Memory B cell (primary cell): ENCODE measurements around the gene TUBA8.
"Not testable (repeated sequence)": the region's sequence is repeated elsewhere in the genome, so short reads cannot be mapped to it uniquely, and the experiment has no call there.

ENCODE experiments used
- ATAC-seq: fragments of 150-1000 bp; cut with Tn5 transposase; 2 replicates; pipeline ENCODE4 v1.10.0; 2021; ENCODE audit warnings: low read depth, mild to moderate bottlenecking, moderate library complexity
- DNase-seq, 2 donors: peaks; one replicate each; pipeline ENCODE4 v3.0.0; 2022; ENCODE audit warnings: low spot score in 2 of 2
- H3K27ac Mint-ChIP-seq: one replicate; pipeline ENCODE4 v1.8.0; 2022; ENCODE audit warnings: mild to moderate bottlenecking, moderate library complexity, mixed read lengths
- H3K27me3 Mint-ChIP-seq: one replicate; pipeline ENCODE4 v1.8.0; 2022; ENCODE audit warnings: mixed read lengths
- H3K36me3 Mint-ChIP-seq: one replicate; pipeline ENCODE4 v1.8.0; 2022; ENCODE audit warnings: mild to moderate bottlenecking, mixed read lengths
- H3K4me1 Mint-ChIP-seq: one replicate; pipeline ENCODE4 v1.8.0; 2022; ENCODE audit warnings: mixed read lengths
- H3K4me3 Mint-ChIP-seq: one replicate; pipeline ENCODE4 v1.8.0; 2022; ENCODE audit warnings: mild to moderate bottlenecking, moderate library complexity, mixed read lengths
- H3K9me3 Mint-ChIP-seq: one replicate; pipeline ENCODE4 v1.8.0; 2022; ENCODE audit warnings: mixed read lengths

TUBA8 gene

DNA sequence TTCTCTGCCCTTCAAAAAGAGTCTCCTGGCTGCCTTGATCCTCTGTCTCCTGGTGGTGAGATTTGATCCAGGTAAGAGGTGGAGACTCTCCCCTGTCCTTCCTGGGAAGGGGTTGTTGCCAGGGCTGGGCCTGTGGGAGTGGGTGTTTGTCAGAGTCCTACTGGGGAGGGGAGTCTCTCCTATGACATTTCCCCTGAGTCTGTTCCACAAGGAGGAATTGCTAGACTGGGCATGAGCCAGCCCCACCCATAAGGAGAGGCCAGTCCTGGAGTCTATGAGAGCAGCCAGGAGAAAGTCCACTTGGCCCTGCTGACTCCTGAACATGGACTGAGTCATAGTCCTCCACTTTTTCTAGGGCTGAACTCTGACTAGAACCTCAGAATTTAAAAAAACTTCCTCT lies 25.4 kb upstream of the TUBA8 start:
- H3K36me3 Mint-ChIP-seq = peaks cover 42% of the 10 kb centered on the region
- ATAC-seq = no peak

GRCh38 chr22:18087350-18087855 lies 23.2 kb upstream of the TUBA8 start:
- Mint-ChIP-seq H3K9me3 (no peaks in the 10 kb centered on the region), H3K4me3 (no peak overlapping the region), H3K36me3 (peaks cover 30% of the 10 kb centered on the region), H3K27ac (no peak overlapping the region), H3K27me3 (no peaks in the 10 kb centered on the region), H3K4me1 (peaks cover 21% of the 10 kb centered on the region)
- no peak for ATAC-seq
- DNase-seq = no peak

More for the DNA sequence above, 25.4 kb upstream of the TUBA8 start:
- DNase-seq = no peak
- Mint-ChIP-seq H3K27ac (no peak overlapping the region), H3K9me3 (peaks cover 2% of the 10 kb centered on the region), H3K27me3 (no peaks in the 10 kb centered on the region), H3K4me1 (peaks cover 16% of the 10 kb centered on the region), H3K4me3 (no peak overlapping the region)

DNA sequence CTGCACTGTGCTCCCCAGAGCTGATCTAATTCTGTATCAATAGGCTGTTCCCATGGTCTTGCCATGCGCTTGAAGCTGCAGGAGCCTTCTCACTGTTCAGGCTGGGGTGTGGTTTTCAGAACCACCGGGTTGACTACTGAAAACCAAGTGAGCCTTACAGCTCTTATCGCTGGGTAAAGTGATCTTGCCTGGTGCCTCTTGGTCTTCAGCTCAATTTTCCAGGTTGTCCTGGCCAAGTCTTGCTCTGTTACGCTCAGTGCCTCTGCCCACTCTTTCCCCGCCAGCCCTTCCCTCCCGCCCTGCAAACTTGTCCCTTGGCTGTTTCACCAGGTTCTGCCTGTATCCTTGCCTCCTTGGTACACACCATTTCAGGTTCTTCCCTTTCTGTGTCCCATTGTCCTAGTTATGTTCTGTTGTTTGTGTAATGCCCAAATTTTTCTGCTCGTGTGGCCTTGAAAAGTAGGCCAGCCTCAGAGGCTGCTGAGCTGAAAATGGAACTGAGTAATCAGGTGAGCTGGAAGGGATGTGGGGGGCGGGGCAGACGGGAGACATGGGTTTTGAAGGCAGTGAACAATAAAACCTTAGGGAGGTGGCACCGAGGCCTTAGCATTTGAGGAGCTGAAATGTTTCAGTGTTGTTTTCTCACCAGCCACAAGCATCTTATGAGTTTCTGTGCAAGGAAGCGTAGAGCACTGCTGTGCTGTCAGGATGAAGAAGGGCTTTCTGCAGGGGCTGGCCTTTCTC lies 21.6 kb upstream of the TUBA8 start:
- no peaks in the 10 kb centered on the region for H3K9me3 Mint-ChIP-seq
- peaks cover 17% of the 10 kb centered on the region for H3K4me1 Mint-ChIP-seq
- H3K36me3 Mint-ChIP-seq = peaks cover 23% of the 10 kb centered on the region
- H3K27me3 Mint-ChIP-seq = no peaks in the 10 kb centered on the region
- no peak for DNase-seq
- peak overlapping the region; percentile 47 for H3K27ac Mint-ChIP-seq
- no peak overlapping the region for H3K4me3 Mint-ChIP-seq
- ATAC-seq = no peak

DNA sequence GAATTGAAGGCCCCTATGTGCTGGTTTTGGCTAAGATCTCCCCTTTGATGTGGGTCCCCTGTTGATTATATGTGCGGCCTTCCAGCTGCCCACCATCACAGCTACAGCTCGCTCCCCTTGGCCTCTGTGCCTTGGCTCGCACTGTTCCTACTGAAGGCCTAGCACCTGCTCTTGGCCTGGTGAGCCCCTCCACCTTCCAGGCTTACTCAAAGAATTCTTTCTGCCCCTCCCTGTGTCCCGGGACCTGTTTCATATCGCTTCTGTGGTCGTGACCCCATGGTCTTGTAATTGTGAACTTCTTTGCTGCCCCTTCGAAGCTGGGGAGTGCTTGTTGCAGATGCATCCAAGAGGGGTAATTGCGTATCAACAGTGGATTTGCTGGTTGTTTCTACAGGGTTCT lies 20.3 kb upstream of the TUBA8 start:
- Mint-ChIP-seq H3K4me3 (no peak overlapping the region), H3K27me3 (no peaks in the 10 kb centered on the region), H3K36me3 (peaks cover 21% of the 10 kb centered on the region), H3K9me3 (no peaks in the 10 kb centered on the region), H3K4me1 (peaks cover 17% of the 10 kb centered on the region), H3K27ac (no peak overlapping the region)
- DNase-seq (no peak), ATAC-seq (no peak)

DNA sequence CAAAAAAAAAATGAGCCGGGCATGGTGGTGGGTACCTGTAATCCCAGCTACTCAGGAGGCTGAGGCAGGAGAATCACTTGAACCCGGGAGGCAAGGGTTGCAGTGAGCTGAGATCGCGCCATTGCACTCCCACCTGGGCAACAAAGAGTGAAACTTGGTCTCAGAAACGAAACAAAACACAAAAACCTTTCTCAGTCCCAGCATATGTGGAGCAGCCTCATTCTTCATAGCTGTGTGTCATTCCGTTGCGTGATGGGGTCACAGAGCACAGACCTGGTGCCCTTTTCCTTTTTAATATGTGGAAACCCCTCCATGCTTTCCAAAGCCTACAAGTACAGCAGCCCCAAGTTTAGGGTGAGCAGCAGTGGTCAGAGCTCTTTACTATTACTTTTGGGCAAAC lies 19.1 kb upstream of the TUBA8 start:
- DNase-seq (no peak), ATAC-seq (peak; percentile 35)
- Mint-ChIP-seq H3K4me1 (peaks cover 17% of the 10 kb centered on the region), H3K9me3 (no peaks in the 10 kb centered on the region), H3K36me3 (peaks cover 25% of the 10 kb centered on the region), H3K27me3 (no peaks in the 10 kb centered on the region), H3K4me3 (peak overlapping the region; percentile 92), H3K27ac (peak overlapping the region; percentile 91)

- H3K9me3 Mint-ChIP-seq = peaks cover 3% of the 10 kb centered on the region
- H3K4me1 Mint-ChIP-seq = peaks cover 17% of the 10 kb centered on the region
- peak overlapping the region; percentile 91 for H3K27ac Mint-ChIP-seq
- peak in 1 of 2 donors; percentile 22 for DNase-seq
- peak overlapping the region; percentile 92 for H3K4me3 Mint-ChIP-seq
- H3K27me3 Mint-ChIP-seq = no peaks in the 10 kb centered on the region
- peaks cover 28% of the 10 kb centered on the region for H3K36me3 Mint-ChIP-seq
- peak; percentile 74 for ATAC-seq
Observed at GRCh38 chr22:18091916-18092526, 18.6 kb upstream of the TUBA8 start.

- ATAC-seq (no peak), DNase-seq (no peak)
- no peak overlapping the region for H3K27ac Mint-ChIP-seq
- H3K4me3 Mint-ChIP-seq = no peak overlapping the region
- peaks cover 3% of the 10 kb centered on the region for H3K9me3 Mint-ChIP-seq
- peaks cover 21% of the 10 kb centered on the region for H3K36me3 Mint-ChIP-seq
- H3K27me3 Mint-ChIP-seq = no peaks in the 10 kb centered on the region
- peaks cover 17% of the 10 kb centered on the region for H3K4me1 Mint-ChIP-seq
Observed at GRCh38 chr22:18093661-18094060, 16.9 kb upstream of the TUBA8 start.

DNA sequence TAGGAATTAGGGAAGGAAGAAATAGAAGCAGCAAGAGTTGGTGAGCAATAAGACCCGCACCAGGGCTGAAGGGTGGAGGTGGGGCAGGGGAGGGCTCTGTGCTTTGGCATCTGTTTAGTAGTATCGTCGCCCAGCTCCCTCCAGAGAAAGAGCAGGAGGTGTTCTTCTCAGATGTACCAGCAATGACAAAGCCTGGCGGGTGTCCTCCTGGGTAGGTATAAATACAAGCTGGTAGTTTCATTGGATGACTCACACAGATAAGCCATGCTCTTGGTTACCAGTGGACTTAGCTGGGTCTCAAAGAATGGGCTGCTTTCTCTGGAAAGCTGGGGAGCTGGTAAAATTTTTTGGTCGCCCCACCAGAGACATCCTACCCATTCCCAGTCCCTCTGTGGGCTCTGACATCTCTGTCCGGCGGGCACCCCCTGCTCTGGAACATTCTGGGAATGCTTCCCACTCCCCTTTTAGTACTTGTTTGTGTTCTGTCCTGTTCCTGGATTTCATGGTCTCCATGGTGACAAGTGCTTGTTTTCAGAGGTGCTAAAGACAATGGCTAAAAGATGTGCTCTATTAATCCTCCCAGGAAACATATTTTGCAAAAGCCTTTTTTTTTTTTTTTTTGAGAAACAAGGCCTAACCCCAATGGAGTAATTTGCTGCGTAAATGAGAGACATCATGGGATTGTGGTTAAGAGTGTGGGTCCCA lies 15.4 kb upstream of the TUBA8 start:
- Mint-ChIP-seq H3K4me1 (peaks cover 12% of the 10 kb centered on the region), H3K36me3 (peaks cover 20% of the 10 kb centered on the region), H3K4me3 (no peak overlapping the region), H3K27ac (no peak overlapping the region), H3K27me3 (no peaks in the 10 kb centered on the region), H3K9me3 (peaks cover 3% of the 10 kb centered on the region)
- ATAC-seq (no peak), DNase-seq (no peak)

DNA sequence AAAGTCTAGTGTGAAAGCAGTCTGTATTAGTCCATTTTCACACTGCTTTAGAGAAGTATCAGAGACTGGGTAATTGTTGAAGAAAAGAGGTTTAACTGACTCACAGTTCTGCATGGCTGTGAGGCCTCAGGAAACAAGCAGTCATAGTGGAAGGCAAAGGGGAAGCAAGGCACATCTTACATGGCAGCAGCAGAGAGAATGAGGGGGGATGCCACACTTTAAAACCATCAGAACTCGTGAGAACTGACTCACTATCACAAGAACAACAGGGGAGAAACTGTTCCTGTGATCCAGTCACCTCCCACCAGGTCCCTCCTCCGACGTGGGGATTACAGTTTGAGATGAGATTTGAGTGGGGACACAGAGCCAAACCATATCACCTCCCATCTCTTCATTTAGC lies 13.8 kb upstream of the TUBA8 start:
- Mint-ChIP-seq H3K36me3 (peaks cover 25% of the 10 kb centered on the region), H3K9me3 (peaks cover 3% of the 10 kb centered on the region), H3K27me3 (no peaks in the 10 kb centered on the region), H3K4me1 (peaks cover 5% of the 10 kb centered on the region), H3K27ac (no peak overlapping the region), H3K4me3 (no peak overlapping the region)
- ATAC-seq (no peak), DNase-seq (no peak)

GRCh38 chr22:18100781-18101180 lies 9.8 kb upstream of the TUBA8 start:
- H3K27me3 Mint-ChIP-seq = peaks cover 4% of the 10 kb centered on the region
- H3K4me3 Mint-ChIP-seq = no peak overlapping the region
- peaks cover 3% of the 10 kb centered on the region for H3K9me3 Mint-ChIP-seq
- ATAC-seq (no peak), DNase-seq (no peak)
- no peak overlapping the region for H3K27ac Mint-ChIP-seq
- H3K4me1 Mint-ChIP-seq = peaks cover 13% of the 10 kb centered on the region
- H3K36me3 Mint-ChIP-seq = peaks cover 26% of the 10 kb centered on the region

DNA sequence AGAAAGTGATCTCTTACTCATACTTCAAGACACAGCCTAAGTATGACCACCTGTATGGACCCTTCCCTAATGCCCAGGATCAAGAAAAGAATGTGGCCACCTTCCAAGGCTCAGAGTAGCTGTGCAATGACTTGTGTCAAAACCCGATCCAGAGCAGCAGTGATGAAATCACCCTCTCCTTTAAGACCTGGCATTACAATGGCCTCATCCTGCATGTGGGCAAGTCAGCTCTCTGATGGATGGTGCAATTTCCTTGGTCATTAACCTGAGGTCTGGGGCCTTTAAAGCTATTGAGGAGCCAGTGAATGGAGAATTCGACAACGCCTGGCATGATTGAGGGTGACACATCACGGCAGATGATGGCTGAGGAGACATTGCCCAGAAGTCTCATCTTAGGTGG lies 9.1 kb upstream of the TUBA8 start:
- Mint-ChIP-seq H3K27me3 (peaks cover 7% of the 10 kb centered on the region), H3K9me3 (peaks cover 8% of the 10 kb centered on the region), H3K36me3 (peaks cover 28% of the 10 kb centered on the region), H3K4me1 (peaks cover 13% of the 10 kb centered on the region), H3K27ac (no peak overlapping the region), H3K4me3 (no peak overlapping the region)
- ATAC-seq (no peak), DNase-seq (no peak)

- no peak for DNase-seq
- Mint-ChIP-seq H3K4me3 (no peak overlapping the region), H3K4me1 (peaks cover 13% of the 10 kb centered on the region), H3K27me3 (peaks cover 9% of the 10 kb centered on the region), H3K9me3 (peaks cover 9% of the 10 kb centered on the region), H3K27ac (no peak overlapping the region), H3K36me3 (peaks cover 27% of the 10 kb centered on the region)
- ATAC-seq = peak; percentile 75
Observed at GRCh38 chr22:18103527-18104269, 6.9 kb upstream of the TUBA8 start.

- peaks cover 12% of the 10 kb centered on the region for H3K27me3 Mint-ChIP-seq
- peaks cover 15% of the 10 kb centered on the region for H3K4me1 Mint-ChIP-seq
- peak overlapping the region; percentile 8 for H3K4me3 Mint-ChIP-seq
- DNase-seq (no peak), ATAC-seq (peak; percentile 57)
- H3K9me3 Mint-ChIP-seq = peaks cover 9% of the 10 kb centered on the region
- peaks cover 26% of the 10 kb centered on the region for H3K36me3 Mint-ChIP-seq
- H3K27ac Mint-ChIP-seq = no peak overlapping the region
Observed at GRCh38 chr22:18104566-18104965, 6.0 kb upstream of the TUBA8 start.

- ATAC-seq, H3K9me3 Mint-ChIP-seq, DNase-seq, H3K4me3 Mint-ChIP-seq, H3K27ac Mint-ChIP-seq: not testable (repeated sequence)
- Mint-ChIP-seq H3K36me3 (peaks cover 20% of the 10 kb centered on the region), H3K27me3 (peaks cover 20% of the 10 kb centered on the region), H3K4me1 (peaks cover 25% of the 10 kb centered on the region)
Observed at GRCh38 chr22:18105981-18106380, 4.6 kb upstream of the TUBA8 start.
